GM18517 (cell line): ENCODE results near the gene ATP5PD.

Experiments used
- ATAC-seq: cut with Tn5 transposase; IDR thresholded peaks from one replicate; pipeline ENCODE4 v1.9.1; 2021; ENCODE audit warnings: mild to moderate bottlenecking, moderate library complexity; ENCODE audit not compliant: unreplicated experiment

The ATP5PD gene

GRCh38 chr17:75001915-75002843 lies 44.6 kb downstream of the ATP5PD start:
- ATAC-seq: no peak

- no peak for ATAC-seq
Measured at GRCh38 chr17:74999523-74999922, 47.2 kb downstream of the ATP5PD start.

DNA sequence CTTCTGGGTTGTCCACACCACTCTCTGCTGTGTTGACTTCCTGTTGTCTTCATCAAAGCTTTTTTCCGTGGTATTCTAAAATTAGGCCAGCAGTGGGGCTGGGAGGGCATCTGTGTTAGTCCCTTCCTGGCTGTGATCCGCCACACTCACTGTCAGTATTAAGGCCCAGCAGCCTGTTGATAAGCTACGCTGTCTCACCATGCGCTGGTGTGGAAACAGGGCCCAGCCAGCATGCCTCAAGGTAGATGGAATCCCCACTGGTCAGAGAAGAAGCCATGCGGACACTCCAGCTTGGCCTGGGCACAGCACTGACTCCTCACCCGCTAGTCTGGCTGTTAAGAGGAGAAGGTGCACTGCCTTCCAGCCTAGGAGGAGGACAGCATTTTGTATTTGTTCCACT lies 48.0 kb downstream of the ATP5PD start:
- no peak for ATAC-seq

GRCh38 chr17:74995847-74996246 lies 50.9 kb downstream of the ATP5PD start:
- ATAC-seq: no peak

- ATAC-seq: no peak
Measured at GRCh38 chr17:74994440-74994839, 52.3 kb downstream of the ATP5PD start.

GRCh38 chr17:74992223-74992622 lies 54.5 kb downstream of the ATP5PD start:
- ATAC-seq: no peak

GRCh38 chr17:74990581-74991105 lies 56.1 kb downstream of the ATP5PD start:
- no peak for ATAC-seq
